GM18873 (cell line): Measurements from ENCODE around the gene THAP4.
"Not testable (repeated sequence)": the region's sequence is repeated elsewhere in the genome, so short reads cannot be mapped to it uniquely, and the experiment has no call there.

Source experiments
- ATAC-seq: cut with Tn5 transposase; IDR thresholded peaks from one replicate; pipeline ENCODE4 v1.9.1; 2021; ENCODE audit warnings: mild to moderate bottlenecking, moderate library complexity, moderate number of reproducible peaks; ENCODE audit not compliant: unreplicated experiment, low FRiP score

The THAP4 gene

GRCh38 chr2:241666627-241667400, 29.9 kb upstream of the THAP4 start:
- ATAC-seq = no peak

DNA sequence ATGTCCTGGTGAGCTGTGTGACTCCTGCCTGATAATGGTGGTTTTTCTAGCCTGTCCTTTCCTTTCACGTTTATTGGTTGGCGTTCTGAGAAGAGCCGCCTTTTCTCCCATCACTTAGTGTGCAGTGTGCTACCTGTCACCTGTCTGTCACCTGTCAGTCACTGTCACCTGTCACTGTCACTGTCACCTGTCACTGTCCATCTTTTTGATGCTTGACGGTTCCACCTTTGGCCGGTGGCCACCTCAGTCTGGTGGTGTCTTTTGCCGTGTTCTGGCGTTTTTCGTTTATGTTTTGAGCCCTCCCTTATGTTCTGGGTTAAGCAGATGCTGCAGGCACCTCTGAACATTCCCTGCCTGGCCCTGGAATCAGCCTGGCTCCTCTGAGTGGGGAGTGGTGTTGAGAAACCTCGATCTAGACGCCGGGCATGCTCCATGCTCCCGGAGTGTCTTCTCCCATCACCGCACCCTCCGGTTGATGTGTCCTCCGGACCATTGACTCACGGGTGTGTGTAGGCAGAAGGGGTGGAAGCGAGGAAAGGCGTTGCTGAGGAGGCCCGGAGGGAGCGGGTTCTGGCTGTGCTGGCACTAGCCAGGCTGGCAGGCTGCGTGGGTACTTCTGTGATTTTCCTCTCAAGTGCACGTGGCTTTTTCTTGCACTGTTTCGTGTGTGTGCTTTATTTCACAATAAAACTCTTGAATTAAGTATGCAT, 28.9 kb upstream of the THAP4 start:
- ATAC-seq = no peak

GRCh38 chr2:241662731-241663130, 25.8 kb upstream of the THAP4 start:
- not testable (repeated sequence) for ATAC-seq

DNA sequence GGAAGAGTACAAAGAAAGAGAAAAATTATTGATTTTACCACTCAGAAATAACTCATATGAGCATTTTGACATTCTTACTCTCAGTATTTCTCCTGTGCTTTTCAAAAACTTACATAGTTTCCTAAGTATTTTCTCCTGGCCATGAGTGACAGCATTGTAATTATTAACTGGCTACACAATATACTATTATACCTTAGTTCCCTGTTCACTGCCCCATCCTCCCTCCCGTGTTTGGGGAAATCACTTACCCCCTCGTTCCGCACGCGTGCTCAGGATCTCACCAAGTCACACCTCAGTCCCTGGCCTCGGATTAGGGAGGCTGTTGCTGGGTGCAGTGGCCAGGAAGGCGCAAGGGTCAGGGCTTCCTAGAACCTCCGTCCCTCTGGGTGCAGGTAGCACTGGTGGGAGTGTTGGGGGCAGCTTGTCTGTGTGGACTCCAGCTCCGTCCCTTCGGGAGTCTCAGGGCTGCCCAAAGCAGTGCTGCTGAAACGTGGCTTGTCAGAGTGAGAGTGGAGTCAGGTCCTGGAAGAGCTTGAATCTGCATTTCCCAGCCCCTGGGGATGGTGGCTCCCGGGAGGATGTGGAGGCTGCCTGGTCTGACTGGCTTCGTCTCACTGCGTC, 23.7 kb upstream of the THAP4 start:
- ATAC-seq = no peak

DNA sequence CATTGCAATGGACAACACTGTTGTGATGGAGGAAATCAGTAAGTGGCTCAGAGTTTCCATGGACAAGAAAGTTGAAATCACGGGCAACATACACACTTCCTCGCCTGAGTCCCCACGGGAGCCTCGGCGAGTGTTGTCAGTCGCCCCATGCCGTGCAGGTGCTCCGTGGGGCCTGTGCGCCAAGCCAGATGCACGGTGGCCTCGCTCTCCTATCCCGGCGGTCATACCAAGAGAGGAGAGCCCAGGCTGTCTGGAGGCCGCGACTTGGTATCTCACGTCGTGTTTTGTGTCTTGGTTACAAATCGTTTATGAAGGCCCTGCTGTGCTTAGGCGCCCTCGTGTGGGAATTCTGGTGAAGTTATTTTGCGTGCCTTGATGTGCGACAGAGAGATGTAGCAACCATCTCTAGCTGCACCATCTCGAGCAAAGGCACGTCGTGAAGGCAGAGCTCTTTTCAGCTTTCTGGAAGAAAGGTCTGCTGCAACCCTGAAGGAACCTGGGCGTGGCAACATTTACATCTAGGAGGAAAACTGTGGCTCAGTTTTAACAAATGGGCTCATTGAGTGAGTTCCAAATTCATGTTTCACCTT, 22.3 kb upstream of the THAP4 start:
- ATAC-seq = no peak

- ATAC-seq = no peak
Measured at GRCh38 chr2:241658296-241658695, 21.3 kb upstream of the THAP4 start.

DNA sequence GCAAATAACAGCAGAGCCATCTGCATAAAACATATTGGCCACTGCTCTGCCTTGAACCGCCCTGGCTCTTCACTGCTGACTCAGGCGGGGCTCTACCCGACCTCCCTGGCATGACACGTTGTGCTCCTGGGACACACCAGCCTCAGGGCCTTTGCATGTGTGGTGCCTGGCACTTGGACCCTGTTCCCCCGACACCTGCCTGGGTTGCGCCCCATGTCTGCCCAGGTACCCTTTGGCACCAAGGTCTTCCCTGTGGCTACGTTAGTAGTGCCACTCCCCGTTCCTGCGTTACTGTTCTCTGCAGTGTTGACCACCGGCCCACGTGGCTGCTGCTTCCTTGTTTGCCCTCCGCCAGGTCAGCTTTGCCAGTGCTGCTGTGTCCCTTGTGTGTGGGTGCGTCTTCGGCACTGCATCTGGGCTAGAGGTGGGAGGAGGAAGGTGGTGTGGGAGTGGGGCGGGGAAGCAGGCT, 20.9 kb upstream of the THAP4 start:
- ATAC-seq = no peak

DNA sequence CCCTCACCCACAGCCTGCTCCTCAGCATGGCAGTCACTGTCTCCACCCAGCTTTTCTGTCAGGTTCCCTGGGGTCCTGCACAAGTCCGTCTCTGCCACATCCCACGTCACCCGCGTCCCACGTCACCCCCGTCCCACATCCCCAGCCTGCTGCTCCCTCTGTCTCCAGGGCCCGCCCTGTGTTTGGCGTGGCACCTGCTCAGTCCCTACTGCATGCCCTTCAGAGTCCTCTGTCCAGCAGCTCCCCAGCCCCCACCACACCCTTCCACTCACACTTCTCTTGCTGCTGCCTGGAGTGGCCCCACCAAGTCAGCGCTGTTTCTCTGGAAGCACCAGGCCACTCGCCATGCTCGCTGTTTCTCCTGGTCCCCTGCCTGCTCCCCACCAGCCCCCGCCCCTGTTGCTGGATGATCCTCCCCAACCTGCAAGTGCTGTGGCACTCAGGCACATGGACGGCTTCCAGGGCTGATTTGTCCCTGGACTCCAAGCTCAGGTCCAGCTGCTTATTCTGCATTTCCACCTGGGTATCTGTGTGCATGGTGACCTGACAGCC, 19.3 kb upstream of the THAP4 start:
- ATAC-seq = no peak

- ATAC-seq = no peak
Measured at GRCh38 chr2:241655516-241656189, 18.7 kb upstream of the THAP4 start.

- ATAC-seq = no peak
Measured at GRCh38 chr2:241654551-241654950, 17.6 kb upstream of the THAP4 start.

GRCh38 chr2:241653210-241653750, 16.3 kb upstream of the THAP4 start:
- ATAC-seq = no peak

- ATAC-seq = no peak
Measured at GRCh38 chr2:241652722-241653121, 15.8 kb upstream of the THAP4 start.

DNA sequence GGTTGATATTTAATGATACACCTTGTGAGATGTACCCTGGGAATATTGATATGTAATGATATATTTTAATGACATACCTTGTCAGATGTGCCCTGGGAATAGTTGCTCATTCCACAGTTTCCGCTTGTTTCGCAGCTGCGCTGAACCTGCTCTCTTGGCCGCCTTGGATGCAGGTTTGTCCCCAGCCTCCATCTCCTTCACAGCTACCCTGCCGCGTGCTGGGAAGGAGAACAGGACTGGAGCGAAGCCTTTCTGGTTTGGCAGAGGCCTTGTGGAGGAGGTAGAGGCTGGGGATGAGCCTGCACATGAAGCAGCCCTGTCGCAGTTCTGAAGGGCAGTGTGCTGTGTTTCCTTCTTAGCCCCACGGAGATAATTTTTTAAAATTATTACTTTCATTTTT, 15.2 kb upstream of the THAP4 start:
- no peak for ATAC-seq

DNA sequence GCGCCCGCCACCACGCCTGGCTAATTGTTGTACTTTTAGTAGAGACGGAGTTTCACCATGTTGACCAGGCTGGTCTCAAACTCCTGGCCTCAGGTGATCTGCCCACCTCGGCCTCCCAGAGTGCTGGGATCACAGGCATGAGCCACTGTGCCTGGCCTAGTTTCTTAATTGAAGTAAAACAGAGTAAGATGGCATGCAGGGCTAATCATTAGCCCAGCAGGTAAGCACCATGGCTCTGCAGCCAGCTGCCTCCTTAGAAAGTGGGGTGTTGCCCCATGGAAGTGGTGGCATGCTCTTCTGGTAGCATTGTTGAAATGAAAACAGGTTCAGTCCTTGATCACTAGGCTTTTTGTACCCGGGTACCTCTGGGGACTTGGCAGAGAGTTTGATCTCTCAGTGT, 13.0 kb upstream of the THAP4 start:
- ATAC-seq = no peak

DNA sequence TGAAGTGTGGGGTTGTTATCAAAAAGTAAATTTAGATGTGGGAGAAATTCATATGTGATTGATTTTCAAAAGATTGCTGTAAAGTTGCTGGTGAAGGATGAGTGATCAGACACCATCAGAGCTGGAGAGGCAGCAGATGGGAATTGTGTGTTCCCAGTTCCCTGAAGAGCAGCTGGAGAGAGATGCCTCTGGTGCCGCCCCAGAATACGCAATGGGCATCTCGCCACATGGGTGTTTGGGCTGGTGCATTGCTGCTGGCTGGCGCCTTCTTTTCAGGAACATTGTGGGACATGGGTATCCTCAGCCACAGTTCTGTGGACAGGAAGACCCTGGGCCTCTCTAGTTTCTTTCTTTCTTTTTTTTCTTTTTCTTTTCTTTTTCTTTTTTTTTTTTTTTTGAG, 12.4 kb upstream of the THAP4 start:
- ATAC-seq = no peak

DNA sequence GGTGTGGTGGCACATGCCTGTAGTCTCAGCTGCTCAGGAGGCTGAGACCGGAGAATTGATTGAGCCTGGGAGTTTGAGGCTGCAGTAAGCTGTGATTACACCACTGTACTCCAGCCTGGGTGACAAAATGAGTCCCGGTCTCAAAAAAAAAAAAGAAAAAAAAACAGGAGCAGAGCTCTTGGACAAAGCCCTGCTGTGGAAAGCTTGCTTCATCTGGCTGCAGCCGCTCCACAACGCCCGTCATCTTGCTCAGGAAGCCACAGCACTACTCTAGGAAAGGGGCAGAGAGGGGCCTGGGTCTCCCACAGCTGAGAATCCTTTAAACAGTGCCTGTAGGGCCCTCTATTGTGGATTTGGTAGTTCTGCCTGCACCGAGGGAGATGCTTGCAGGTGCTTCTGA, 11.5 kb upstream of the THAP4 start:
- ATAC-seq = no peak

GRCh38 chr2:241645915-241646645, 9.1 kb upstream of the THAP4 start:
- no peak for ATAC-seq

DNA sequence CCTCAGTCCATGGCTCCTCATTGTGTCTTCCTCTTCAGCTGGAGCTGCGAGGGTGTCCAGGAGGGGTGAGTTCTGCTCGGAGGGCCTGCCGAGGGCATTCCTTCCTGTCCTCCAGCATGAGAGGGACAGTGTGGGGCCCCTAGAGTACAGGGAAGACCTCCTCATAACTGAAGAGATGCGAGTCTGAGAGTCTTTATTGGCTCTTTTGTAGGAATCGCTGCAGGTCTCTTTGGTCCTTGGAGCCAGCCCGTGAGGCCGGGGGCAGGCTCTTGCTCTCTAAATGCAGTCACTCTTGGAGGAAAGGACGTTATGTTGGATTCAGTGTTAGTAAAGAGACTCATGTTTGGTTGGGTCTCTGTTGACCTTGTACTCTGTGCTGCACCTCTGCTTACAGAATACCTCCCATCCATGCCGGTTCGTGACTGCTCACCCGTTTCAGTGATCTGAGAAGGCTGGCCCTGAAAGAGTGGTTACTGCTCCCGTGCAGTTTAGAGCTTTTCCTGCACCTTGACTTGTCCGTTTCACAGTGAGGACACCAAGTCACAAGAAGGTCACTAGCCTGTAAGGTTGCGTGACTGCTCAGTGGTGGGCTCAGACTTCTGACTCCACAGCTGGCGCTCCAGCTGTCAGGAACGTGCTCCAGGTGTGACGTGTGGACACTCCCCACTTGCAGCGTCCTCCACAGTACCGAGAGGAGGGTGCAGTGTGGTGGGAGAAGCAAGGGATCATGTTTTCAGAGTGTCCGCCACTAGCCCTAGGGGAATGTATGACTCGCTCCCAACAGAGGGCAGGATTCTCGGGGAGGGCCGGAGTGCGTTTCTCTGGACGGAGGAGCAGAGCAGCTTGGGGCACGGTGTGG, 8.3 kb upstream of the THAP4 start:
- ATAC-seq = no peak
